HCT116 (cell line): ENCODE results near the gene TMEM126B.

Source experiments
- ATF3 ChIP-seq: IDR thresholded peaks from 2 replicates; pipeline ENCODE4 v1.6.1; 2012
- ELF1 ChIP-seq: IDR thresholded peaks from 2 replicates; pipeline ENCODE4 v1.6.1; 2012; ENCODE audit warnings: low read depth, borderline replicate concordance
- EZH2 ChIP-seq: fragments of 200-600 bp; sonication (generic); IDR thresholded peaks from 2 replicates; pipeline ENCODE4 v1.6.1; 2017; ENCODE audit warnings: antibody characterized with exemption, mixed run types
- EZH2phosphoT487 ChIP-seq: fragments of 200-600 bp; IDR thresholded peaks from 2 replicates; pipeline ENCODE4 v1.6.1; 2018; ENCODE audit warnings: antibody characterized with exemption, borderline replicate concordance
- JUND ChIP-seq: IDR thresholded peaks from 2 replicates; pipeline ENCODE4 v1.6.1; 2012
- POLR2A ChIP-seq: IDR thresholded peaks from 2 replicates; pipeline ENCODE4 v1.7.0; 2011; ENCODE audit warnings: borderline replicate concordance; ENCODE audit not compliant: insufficient read depth, insufficient read length; ENCODE audit errors: extremely low read depth
- POLR2AphosphoS5 ChIP-seq: IDR thresholded peaks from 2 replicates; pipeline ENCODE4 v1.6.1; 2011; ENCODE audit warnings: mild to moderate bottlenecking, low read depth, low read length, moderate library complexity
- RAD21 ChIP-seq: IDR thresholded peaks from 2 replicates; pipeline ENCODE4 v1.6.1; 2012; ENCODE audit warnings: low read depth, mild to moderate bottlenecking
- YY1 ChIP-seq: IDR thresholded peaks from 2 replicates; pipeline ENCODE4 v1.6.1; 2011; ENCODE audit warnings: low read length, low read depth, moderate library complexity, mild to moderate bottlenecking; ENCODE audit not compliant: insufficient replicate concordance; ENCODE audit errors: extremely low read depth
- ZFX ChIP-seq: fragments of 450-650 bp; IDR thresholded peaks from 2 replicates; pipeline ENCODE4 v1.6.1; 2017
- ZNF274 ChIP-seq: fragments of 200-500 bp; sonication (Bioruptor generic); IDR thresholded peaks from 2 replicates; pipeline ENCODE4 v1.6.1; 2014; ENCODE audit warnings: mild to moderate bottlenecking, low read depth, low read length, inconsistent platforms
- TF ChIP-seq, protein P1 (sequence below): IDR thresholded peaks from 2 replicates; pipeline ENCODE4 v1.6.1; 2011; ENCODE audit warnings: mild to moderate bottlenecking, low read length, moderate library complexity; ENCODE audit not compliant: insufficient replicate concordance; ENCODE audit errors: extremely low read depth
- TF ChIP-seq, protein P2 (sequence below), 3 experiments: fragments of 200-600 bp in 1 of 3; sonication (generic) in 1 of 3; IDR thresholded peaks in 2 of 3; conservative IDR thresholded peaks in 1 of 3; 2 replicates each; pipeline ENCODE4 v1.5.1; 2012 to 2017; ENCODE audit warnings: low read depth in 2 of 3, low read length in 2 of 3, antibody characterized with exemption in 1 of 3, borderline replicate concordance in 1 of 3, control low read depth in 1 of 3, mild to moderate bottlenecking in 1 of 3, mixed read lengths in 1 of 3, mixed run types in 1 of 3, moderate library complexity in 1 of 3; ENCODE audit not compliant: insufficient read depth in 1 of 3

GRCh38 chr11:85582111-85582510 lies 46.3 kb upstream of the TMEM126B start:
- TF ChIP-seq, protein P1, sequence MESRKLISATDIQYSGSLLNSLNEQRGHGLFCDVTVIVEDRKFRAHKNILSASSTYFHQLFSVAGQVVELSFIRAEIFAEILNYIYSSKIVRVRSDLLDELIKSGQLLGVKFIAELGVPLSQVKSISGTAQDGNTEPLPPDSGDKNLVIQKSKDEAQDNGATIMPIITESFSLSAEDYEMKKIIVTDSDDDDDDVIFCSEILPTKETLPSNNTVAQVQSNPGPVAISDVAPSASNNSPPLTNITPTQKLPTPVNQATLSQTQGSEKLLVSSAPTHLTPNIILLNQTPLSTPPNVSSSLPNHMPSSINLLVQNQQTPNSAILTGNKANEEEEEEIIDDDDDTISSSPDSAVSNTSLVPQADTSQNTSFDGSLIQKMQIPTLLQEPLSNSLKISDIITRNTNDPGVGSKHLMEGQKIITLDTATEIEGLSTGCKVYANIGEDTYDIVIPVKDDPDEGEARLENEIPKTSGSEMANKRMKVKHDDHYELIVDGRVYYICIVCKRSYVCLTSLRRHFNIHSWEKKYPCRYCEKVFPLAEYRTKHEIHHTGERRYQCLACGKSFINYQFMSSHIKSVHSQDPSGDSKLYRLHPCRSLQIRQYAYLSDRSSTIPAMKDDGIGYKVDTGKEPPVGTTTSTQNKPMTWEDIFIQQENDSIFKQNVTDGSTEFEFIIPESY = no peak
- TF ChIP-seq, protein P2, sequence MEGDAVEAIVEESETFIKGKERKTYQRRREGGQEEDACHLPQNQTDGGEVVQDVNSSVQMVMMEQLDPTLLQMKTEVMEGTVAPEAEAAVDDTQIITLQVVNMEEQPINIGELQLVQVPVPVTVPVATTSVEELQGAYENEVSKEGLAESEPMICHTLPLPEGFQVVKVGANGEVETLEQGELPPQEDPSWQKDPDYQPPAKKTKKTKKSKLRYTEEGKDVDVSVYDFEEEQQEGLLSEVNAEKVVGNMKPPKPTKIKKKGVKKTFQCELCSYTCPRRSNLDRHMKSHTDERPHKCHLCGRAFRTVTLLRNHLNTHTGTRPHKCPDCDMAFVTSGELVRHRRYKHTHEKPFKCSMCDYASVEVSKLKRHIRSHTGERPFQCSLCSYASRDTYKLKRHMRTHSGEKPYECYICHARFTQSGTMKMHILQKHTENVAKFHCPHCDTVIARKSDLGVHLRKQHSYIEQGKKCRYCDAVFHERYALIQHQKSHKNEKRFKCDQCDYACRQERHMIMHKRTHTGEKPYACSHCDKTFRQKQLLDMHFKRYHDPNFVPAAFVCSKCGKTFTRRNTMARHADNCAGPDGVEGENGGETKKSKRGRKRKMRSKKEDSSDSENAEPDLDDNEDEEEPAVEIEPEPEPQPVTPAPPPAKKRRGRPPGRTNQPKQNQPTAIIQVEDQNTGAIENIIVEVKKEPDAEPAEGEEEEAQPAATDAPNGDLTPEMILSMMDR (IDR thresholded peaks at IDR 0.05 in 2 of 3, conservative IDR thresholded peaks at IDR 0.05 in 1 of 3; ENCODE audit: borderline replicate concordance in 1 of 3, insufficient read depth in 1 of 3, low read depth in 2 of 3, low read length in 2 of 3) = no peak
- no peak for TF ChIP-seq YY1
- no peak for TF ChIP-seq EZH2phosphoT487
- no peak for TF ChIP-seq ELF1
- TF ChIP-seq POLR2AphosphoS5 = no peak
- TF ChIP-seq EZH2 = no peak
- no peak for TF ChIP-seq POLR2A
- no peak for TF ChIP-seq RAD21
- TF ChIP-seq JUND = no peak
- no peak for TF ChIP-seq ZFX
- TF ChIP-seq ZNF274 = no peak
- no peak for TF ChIP-seq ATF3
